Osteocyte (in vitro differentiated cells): ENCODE measurements around the gene INPP4B. TPM values are rescaled to one million over a fixed set of nuclear protein-coding genes. Genes with fewer than 3 reads are reported as not detected.
"Not testable (repeated sequence)": the region's sequence is repeated elsewhere in the genome, so short reads cannot be mapped to it uniquely, and the experiment has no call there.

Experiments
- DNase-seq: peaks from one replicate; pipeline ENCODE4 v3.0.0; 2021; ENCODE audit warnings: mixed read lengths; ENCODE audit not compliant: unreplicated experiment; ENCODE audit errors: extremely low spot score
- H3K27ac Mint-ChIP-seq: one replicate; pipeline ENCODE4 v1.8.0; 2021; ENCODE audit warnings: mild to moderate bottlenecking, mixed read lengths; ENCODE audit not compliant: unreplicated experiment
- H3K27me3 Mint-ChIP-seq: one replicate; pipeline ENCODE4 v1.8.0; 2021; ENCODE audit warnings: mixed read lengths; ENCODE audit not compliant: unreplicated experiment
- H3K36me3 Mint-ChIP-seq: one replicate; pipeline ENCODE4 v1.8.0; 2021; ENCODE audit warnings: mixed read lengths; ENCODE audit not compliant: unreplicated experiment
- H3K4me1 Mint-ChIP-seq: one replicate; pipeline ENCODE4 v1.8.0; 2021; ENCODE audit warnings: mixed read lengths; ENCODE audit not compliant: unreplicated experiment
- H3K4me3 Mint-ChIP-seq: one replicate; pipeline ENCODE4 v1.8.0; 2021; ENCODE audit warnings: mild to moderate bottlenecking, moderate library complexity, mixed read lengths; ENCODE audit not compliant: unreplicated experiment
- H3K9me3 Mint-ChIP-seq: one replicate; pipeline ENCODE4 v1.8.0; 2021; ENCODE audit warnings: mixed read lengths; ENCODE audit not compliant: unreplicated experiment
- total RNA-seq: library from RNA; stranded (reverse); gene quantifications from 2 replicates; pipeline ENCODE4 v1.2.1, GENCODE V29; 2021
- TF ChIP-seq, protein P1 (sequence below): fragments of 200-600 bp; sonication (generic); IDR thresholded peaks from 2 replicates; pipeline ENCODE4 v1.5.0; 2021; ENCODE audit warnings: antibody characterized with exemption, mild to moderate bottlenecking, moderate library complexity

INPP4B gene
- total RNA-seq, 1 donor from 2014 or later, result 10.9 TPM

DNA sequence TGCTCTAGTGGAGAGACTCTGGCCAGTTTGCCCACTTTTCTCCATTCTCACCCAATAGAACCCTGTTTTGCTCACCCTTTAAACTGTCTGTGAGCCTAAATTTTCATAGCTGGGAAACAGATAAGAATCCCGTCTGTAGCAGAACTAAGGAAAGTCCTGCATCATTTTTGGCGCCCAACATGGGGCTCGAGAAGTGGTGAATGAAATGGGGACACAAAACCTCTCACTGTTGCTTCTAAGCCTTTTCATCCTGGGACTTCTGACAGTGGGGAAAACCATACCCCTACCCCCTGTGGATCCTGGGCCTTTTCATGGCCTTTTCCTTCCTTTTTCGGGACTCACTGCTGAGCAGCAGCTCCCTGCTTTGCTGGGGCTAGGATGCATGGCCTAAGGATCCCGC, 189.9 kb downstream of the INPP4B start:
- Mint-ChIP-seq H3K9me3 (peaks cover 40% of the 10 kb centered on the region), H3K27ac (no peak overlapping the region), H3K4me1 (no peaks in the 10 kb centered on the region), H3K36me3 (no peaks in the 10 kb centered on the region), H3K4me3 (no peak overlapping the region), H3K27me3 (no peaks in the 10 kb centered on the region)
- TF ChIP-seq, protein P1, sequence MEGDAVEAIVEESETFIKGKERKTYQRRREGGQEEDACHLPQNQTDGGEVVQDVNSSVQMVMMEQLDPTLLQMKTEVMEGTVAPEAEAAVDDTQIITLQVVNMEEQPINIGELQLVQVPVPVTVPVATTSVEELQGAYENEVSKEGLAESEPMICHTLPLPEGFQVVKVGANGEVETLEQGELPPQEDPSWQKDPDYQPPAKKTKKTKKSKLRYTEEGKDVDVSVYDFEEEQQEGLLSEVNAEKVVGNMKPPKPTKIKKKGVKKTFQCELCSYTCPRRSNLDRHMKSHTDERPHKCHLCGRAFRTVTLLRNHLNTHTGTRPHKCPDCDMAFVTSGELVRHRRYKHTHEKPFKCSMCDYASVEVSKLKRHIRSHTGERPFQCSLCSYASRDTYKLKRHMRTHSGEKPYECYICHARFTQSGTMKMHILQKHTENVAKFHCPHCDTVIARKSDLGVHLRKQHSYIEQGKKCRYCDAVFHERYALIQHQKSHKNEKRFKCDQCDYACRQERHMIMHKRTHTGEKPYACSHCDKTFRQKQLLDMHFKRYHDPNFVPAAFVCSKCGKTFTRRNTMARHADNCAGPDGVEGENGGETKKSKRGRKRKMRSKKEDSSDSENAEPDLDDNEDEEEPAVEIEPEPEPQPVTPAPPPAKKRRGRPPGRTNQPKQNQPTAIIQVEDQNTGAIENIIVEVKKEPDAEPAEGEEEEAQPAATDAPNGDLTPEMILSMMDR, result no peak
- DNase-seq, result no peak

DNA sequence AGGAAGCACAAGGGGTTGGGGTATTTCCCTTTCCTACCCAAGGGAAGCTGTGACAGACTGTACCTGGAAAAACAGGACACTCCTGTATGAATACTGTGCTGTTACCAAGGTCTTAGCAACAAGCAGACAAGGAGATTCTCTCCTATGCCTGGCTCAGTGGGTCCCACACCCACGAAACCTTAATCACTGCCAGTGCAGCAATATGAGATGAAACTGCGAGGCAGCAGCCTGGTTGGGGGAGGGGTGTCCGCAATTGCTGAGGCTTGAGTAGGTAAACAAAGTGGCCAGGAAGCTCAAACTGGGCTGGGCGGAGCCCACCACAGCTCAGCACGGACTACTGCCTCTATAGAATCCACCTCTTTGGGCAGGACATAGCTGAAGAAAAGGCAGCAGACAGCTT, 197.7 kb downstream of the INPP4B start:
- H3K4me1 Mint-ChIP-seq, result peaks cover 4% of the 10 kb centered on the region
- no peaks in the 10 kb centered on the region for H3K27me3 Mint-ChIP-seq
- H3K4me3 Mint-ChIP-seq, result no peak overlapping the region
- no peak overlapping the region for H3K27ac Mint-ChIP-seq
- TF ChIP-seq, protein P1, result no peak
- peaks cover 33% of the 10 kb centered on the region for H3K9me3 Mint-ChIP-seq
- DNase-seq, result no peak
- no peaks in the 10 kb centered on the region for H3K36me3 Mint-ChIP-seq

DNA sequence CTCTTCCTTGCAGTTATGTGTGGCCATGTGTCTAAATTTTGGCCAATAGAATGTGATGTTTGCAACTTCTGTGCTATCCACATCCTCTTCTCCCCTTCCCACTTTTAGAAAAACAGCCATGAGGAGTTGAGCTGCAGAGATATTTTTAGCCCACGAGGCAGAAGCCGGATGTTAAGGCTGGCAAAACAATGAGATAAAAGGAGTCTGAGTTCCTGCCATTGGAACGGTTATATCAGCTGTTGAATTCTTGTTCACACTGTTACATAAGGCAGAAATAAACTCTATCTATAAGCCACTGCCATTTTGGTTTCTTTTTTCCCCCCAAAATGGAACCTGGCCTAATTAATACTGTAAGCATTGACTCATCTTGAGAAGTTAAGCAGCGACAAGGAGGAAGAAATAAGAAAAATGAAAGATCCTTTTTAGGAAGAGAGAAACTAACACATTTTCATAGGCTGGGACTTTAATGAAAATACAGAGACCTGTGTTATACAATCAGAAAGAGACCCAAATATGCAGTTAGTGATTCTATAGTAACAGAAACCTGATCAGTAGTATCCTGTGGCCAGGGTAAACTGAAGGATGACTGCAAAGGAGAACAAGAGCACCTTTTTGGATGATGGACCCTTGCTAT, 200.5 kb downstream of the INPP4B start:
- TF ChIP-seq, protein P1, result no peak
- H3K9me3 Mint-ChIP-seq, result peaks cover 20% of the 10 kb centered on the region
- H3K36me3 Mint-ChIP-seq, result no peaks in the 10 kb centered on the region
- no peak overlapping the region for H3K27ac Mint-ChIP-seq
- peaks cover 4% of the 10 kb centered on the region for H3K4me1 Mint-ChIP-seq
- no peaks in the 10 kb centered on the region for H3K27me3 Mint-ChIP-seq
- no peak for DNase-seq
- no peak overlapping the region for H3K4me3 Mint-ChIP-seq

DNA sequence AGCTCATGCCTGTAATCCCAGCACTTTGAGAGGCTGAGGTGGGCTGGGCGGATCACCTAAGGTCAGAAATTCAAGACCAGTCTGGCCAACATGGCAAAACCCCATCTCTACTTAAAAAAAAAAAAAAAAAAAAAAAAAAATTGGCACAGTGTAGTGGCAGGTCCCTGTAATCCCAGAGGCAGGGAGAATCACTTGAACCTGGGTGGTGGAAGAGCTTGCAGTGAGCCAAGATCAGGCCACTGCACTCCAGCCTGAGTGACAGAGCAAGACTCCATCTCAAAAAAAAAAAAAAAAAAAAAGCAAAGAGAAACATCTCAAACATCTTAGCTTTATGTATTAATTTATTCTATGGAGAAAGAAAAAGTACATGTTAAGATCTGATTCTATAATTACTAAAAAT, 201.5 kb downstream of the INPP4B start:
- H3K4me1 Mint-ChIP-seq, H3K4me3 Mint-ChIP-seq, DNase-seq, H3K27me3 Mint-ChIP-seq, H3K36me3 Mint-ChIP-seq, H3K27ac Mint-ChIP-seq: not testable (repeated sequence)
- H3K9me3 Mint-ChIP-seq, result peaks cover 10% of the 10 kb centered on the region

DNA sequence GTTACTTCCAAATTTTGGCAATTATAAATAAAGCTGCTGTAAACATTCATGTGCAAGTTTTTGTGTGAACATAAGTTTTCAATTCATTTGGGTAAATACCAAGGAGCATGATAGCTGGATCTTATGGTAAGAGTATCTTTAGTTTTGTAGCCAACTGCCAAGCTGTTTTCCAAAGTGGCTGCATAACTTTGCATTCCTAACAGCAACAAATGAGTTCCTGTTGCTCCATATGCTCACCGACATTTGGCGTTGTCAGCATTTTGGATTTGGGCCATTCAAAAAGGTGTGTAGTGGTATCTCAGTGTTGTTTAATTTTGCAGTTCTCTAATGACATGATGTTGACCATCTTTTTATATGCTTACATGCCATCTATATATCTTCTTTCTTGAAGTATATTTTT, 208.5 kb downstream of the INPP4B start:
- H3K4me3 Mint-ChIP-seq, result no peak overlapping the region
- no peaks in the 10 kb centered on the region for H3K4me1 Mint-ChIP-seq
- no peaks in the 10 kb centered on the region for H3K36me3 Mint-ChIP-seq
- DNase-seq, result no peak
- no peaks in the 10 kb centered on the region for H3K27me3 Mint-ChIP-seq
- TF ChIP-seq, protein P1, result no peak
- H3K27ac Mint-ChIP-seq, result no peak overlapping the region
- H3K9me3 Mint-ChIP-seq, result peaks cover 6% of the 10 kb centered on the region

DNA sequence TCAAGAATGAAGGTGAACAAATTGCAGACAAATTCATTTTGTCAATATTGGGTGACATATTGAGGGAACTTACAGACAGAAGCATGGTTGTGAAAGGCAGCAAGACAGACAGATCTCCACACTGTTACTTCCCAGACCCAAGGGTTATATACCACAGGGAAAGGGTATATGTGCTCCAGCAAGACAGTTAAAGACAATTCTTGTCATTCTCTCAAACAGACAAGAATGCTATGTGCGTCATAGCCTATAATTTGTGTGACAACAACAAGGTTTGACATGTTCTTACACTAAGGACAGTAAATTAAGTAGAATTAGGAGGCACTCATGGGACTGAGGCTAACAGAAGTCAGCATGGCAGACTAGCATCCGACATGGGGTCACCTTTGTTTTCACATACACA, 214.3 kb downstream of the INPP4B start:
- no peaks in the 10 kb centered on the region for H3K4me1 Mint-ChIP-seq
- peaks cover 6% of the 10 kb centered on the region for H3K27me3 Mint-ChIP-seq
- peaks cover 5% of the 10 kb centered on the region for H3K9me3 Mint-ChIP-seq
- H3K36me3 Mint-ChIP-seq, result no peaks in the 10 kb centered on the region
- no peak overlapping the region for H3K27ac Mint-ChIP-seq
- DNase-seq, result no peak
- TF ChIP-seq, protein P1, result no peak
- H3K4me3 Mint-ChIP-seq, result no peak overlapping the region
